ENCODE measurements around the gene PKDREJ.

The PKDREJ gene

DNA sequence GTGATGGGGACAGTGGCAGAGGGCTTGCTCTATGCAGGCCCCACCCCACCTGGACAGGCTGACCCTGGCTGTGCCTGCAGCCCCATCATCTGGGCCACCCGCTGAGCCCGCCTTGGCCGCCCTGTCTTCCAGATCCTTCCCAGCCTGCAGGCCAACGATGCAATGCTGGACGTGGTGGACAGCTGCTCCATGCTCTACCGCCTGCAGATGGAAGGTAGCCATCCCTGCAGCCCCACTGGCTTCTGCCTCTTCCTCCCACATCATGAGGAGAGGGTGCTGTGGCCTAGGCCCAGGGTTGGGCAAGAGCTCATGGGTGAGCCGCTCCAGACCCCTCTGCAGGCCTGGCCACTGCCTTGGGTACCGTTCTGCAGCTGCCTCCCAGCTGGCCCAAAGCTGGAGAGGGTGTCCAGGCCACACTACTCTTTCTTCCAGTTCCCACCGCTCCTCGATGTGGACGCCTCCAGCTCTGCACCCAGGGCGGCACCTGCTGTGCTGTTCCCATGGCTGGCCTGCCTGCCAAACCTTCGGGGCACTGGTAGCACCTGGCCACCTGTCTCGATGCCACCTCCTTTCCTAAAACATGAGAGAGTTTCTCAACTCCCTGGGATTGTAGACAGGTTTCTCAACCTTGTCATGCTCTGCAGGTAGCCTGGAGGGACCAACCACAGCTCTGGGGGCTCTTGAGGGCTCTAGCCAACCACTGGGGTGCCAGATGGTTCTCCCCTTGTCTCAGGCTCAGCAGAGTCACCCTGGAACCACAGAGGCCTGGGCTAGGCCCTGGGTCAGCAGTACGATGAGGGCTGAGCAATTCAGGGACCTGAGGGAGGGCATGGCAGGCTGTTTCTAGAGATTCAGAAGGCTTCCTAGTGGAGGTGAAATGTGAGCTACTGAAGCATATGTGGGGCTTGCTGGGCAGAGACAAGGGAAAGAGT, 24.1 kb upstream of the PKDREJ start:
- no peak overlapping the region for H3K27ac ChIP-seq
- TF ChIP-seq ZFX (IDR thresholded peaks at IDR 0.05) = no peak
- TF ChIP-seq, protein P1, sequence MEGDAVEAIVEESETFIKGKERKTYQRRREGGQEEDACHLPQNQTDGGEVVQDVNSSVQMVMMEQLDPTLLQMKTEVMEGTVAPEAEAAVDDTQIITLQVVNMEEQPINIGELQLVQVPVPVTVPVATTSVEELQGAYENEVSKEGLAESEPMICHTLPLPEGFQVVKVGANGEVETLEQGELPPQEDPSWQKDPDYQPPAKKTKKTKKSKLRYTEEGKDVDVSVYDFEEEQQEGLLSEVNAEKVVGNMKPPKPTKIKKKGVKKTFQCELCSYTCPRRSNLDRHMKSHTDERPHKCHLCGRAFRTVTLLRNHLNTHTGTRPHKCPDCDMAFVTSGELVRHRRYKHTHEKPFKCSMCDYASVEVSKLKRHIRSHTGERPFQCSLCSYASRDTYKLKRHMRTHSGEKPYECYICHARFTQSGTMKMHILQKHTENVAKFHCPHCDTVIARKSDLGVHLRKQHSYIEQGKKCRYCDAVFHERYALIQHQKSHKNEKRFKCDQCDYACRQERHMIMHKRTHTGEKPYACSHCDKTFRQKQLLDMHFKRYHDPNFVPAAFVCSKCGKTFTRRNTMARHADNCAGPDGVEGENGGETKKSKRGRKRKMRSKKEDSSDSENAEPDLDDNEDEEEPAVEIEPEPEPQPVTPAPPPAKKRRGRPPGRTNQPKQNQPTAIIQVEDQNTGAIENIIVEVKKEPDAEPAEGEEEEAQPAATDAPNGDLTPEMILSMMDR (conservative IDR thresholded peaks at IDR 0.05) = no peak

DNA sequence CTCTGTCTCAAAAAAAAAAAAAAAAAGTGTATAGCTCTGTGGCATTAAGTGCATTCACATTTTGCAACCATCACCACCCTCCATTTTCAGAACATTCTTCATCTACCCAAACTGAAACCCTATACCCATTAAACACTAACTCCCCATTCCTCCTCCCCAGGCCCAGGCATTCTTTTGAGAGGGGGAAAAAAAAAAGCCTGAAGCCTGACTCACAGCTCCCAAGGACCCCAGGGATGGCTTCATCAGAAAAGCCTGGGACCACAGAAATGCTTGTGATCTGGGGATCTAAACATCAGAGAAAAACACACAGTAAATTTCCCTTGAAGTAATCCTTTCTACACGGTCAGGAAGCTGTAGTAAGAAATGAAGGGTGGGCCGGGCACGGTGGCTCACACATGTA, 22.9 kb upstream of the PKDREJ start:
- TF ChIP-seq ZFX (IDR thresholded peaks at IDR 0.05) = no peak
- TF ChIP-seq, protein P1 (conservative IDR thresholded peaks at IDR 0.05) = no peak
- no peak overlapping the region for H3K27ac ChIP-seq

DNA sequence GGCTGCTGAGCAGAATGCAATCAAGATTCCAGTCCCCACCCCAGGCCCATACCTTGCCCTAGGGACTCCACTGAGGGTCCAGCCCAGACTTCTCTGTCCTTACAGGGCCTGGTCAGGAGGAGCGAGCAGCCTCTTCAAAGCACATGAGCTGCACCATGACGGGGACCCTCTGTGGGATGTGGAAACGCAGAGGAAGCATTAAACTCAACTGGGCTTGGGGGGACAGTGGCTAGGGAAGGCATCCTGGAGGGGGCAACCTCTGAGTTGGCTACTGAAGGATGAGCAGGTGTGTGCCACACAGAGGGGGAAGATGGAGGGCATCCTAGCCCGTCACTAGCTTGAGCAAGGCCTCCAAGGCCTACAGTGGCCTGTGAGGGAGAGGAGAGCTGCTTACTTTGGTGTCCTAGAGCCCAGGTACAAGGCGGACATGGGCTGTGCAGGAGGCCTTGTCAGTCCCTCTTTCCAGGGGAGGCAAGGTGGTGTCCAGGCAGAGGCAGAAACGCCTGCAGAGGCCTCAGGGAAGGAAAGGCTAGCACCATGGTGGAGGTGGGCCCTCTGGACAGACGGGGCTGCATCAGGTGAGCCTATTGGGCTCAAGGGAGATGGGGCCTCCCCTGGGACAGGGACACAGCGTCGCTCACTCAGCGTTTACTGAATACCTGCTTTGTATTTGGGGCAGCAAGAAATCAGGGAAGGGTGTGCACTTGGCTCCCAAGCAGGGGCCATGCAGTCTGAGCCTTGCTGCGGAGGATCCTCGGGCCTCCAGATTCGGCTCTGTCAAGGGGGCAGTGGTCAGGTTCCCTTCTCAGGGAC, 18.9 kb upstream of the PKDREJ start:
- no peak for TF ChIP-seq ZFX (IDR thresholded peaks at IDR 0.05)
- TF ChIP-seq, protein P1 (conservative IDR thresholded peaks at IDR 0.05) = no peak
- no peak overlapping the region for H3K27ac ChIP-seq

DNA sequence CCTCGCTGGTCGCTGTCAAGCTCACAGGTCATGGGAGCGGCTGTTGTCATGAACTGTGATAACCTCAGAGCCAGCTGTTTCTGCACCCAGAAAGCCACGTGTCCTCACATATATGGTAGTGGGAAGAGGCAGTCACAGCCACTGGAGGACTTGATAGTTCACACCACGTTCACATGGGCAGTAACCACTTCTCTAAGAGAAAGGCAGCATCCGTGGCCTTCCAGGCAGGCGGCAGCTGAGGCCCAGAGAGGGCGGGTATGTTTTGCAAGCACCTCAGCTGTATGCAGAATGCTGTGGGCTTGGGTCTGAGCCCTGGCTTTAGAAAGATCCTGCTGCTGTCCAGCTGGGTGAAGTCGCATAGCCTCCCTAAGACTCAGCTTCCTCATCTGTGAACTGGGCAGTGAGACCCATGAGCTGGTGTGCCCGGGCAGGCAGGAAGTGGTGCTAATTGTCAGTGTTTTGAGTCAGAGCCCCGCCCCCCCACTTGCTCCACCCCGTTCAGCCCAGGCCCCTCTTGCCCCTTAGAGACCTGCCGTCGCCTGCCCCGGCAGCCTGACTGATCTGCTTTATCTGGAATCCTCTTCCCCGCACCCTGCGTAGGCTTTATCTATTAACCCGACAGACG, 18.0 kb upstream of the PKDREJ start:
- H3K27ac ChIP-seq = no peak overlapping the region
- TF ChIP-seq ZFX (IDR thresholded peaks at IDR 0.05) = no peak
- TF ChIP-seq, protein P1 (conservative IDR thresholded peaks at IDR 0.05) = no peak

DNA sequence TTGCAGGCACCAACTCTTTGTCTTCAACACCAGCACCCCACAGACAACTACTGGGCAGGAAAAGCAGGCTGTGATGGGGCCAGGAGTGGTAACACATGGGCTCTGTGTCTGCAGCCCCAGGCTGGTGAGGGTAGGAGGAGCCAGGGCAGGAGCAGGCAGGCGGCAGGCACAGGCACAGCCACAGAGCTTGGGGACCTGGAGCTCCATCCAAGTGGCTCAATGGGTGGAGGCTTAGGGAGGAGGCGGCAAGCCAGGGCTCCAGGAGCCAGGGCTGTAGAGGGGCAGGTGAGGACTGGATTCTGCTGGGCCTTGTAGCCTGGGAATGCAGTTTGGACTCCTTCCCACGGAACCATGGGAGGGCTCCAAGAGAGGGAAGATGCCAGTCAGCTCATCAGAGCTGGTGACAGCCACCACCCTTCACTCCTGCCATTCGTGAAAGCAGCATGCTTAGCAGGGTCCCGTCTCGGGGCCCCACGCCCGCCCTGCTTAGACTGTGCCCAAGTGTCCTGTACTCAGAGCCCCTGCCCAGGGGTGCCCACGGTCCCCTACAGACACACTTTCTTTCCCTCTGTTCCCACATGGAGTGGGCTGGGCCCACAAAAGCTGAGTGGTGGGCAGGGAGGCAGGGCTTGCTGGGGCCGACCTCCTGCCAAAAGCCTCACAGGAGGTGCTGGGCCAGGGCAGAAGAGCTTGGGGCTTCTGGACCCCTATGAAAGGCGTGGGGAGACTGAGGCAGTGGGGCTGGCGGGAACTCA, 17.1 kb upstream of the PKDREJ start:
- no peak for TF ChIP-seq ZFX (IDR thresholded peaks at IDR 0.05)
- TF ChIP-seq, protein P1 (conservative IDR thresholded peaks at IDR 0.05) = no peak
- H3K27ac ChIP-seq = no peak overlapping the region

DNA sequence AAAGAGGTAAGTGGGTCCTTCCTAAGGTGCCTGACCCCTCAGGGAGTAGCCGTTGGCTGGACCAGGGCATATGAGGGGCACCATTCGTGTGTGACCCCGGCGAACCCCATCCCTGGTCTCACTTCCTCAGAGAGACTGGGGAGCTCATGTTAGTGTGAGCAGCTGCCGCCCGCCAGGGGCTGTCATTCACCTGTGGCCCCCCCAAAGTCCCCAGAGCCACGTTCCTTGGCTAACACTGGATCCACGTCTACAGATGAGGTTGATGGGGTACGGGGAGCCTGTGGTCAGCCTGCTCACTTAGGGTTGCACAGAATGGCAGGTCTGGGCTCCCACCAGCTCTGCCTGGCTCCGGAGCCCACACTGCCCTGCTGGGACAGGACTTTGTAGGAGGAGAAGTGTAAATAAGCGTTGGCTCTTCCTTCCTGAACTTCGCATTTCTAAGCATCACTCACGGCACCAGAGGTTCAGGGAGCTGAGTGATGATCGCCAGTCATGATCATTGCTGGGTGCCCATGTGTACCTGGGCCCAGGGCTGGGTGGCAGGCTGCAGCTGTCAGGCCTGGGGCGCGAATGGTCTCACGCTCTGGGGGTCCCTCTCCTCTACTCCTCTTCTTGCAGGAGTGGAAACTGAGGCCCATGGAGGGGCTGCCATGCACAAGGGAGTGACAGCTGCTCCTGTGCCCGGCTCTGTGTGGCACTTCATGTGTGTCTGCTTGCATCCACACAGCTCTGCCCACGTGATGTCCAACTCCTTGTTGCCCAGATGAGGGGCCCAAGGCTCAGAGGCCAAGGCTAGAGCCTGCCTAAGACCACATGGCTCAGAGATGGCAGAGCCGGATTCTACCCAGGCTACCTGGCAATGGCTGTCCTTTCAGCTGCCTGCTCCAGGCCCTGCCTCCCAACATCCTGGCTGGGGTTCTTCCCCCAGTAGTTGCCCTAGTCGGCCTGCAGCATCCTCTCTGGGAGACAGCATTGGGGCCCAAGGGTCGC, 15.8 kb upstream of the PKDREJ start:
- no peak overlapping the region for H3K27ac ChIP-seq
- TF ChIP-seq ZFX (IDR thresholded peaks at IDR 0.05) = no peak
- TF ChIP-seq, protein P1 (conservative IDR thresholded peaks at IDR 0.05) = no peak
